ENCODE data around the gene YBX1.

DNA sequence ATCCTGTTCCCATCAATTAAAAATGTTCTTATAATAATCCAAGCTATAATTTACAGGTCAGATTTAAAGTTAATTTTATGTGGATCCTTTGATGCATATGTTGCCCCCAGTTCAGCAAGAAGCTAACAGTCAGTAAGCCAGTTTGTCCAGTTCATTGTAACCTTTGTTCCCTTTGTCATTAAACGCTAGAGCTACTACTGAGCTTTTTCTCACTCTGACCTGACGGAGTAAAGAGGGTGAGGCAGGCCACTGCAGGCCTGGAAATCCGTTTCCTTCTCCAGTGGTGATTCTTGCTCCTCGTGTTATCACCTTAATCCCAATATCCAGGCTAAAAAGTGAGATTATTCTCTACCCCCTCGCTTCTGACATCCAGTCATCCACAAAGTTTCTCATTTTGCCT is 10.2 kb downstream of the YBX1 start:
- TF ChIP-seq, protein P1, sequence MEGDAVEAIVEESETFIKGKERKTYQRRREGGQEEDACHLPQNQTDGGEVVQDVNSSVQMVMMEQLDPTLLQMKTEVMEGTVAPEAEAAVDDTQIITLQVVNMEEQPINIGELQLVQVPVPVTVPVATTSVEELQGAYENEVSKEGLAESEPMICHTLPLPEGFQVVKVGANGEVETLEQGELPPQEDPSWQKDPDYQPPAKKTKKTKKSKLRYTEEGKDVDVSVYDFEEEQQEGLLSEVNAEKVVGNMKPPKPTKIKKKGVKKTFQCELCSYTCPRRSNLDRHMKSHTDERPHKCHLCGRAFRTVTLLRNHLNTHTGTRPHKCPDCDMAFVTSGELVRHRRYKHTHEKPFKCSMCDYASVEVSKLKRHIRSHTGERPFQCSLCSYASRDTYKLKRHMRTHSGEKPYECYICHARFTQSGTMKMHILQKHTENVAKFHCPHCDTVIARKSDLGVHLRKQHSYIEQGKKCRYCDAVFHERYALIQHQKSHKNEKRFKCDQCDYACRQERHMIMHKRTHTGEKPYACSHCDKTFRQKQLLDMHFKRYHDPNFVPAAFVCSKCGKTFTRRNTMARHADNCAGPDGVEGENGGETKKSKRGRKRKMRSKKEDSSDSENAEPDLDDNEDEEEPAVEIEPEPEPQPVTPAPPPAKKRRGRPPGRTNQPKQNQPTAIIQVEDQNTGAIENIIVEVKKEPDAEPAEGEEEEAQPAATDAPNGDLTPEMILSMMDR (IDR thresholded peaks at IDR 0.05; ENCODE audit: low read depth, low read length, missing input control): no peak
- no peak for TF ChIP-seq GABPA (IDR thresholded peaks at IDR 0.05 in 1 of 2, conservative IDR thresholded peaks at IDR 0.05 in 1 of 2)
- TF ChIP-seq, protein P2, sequence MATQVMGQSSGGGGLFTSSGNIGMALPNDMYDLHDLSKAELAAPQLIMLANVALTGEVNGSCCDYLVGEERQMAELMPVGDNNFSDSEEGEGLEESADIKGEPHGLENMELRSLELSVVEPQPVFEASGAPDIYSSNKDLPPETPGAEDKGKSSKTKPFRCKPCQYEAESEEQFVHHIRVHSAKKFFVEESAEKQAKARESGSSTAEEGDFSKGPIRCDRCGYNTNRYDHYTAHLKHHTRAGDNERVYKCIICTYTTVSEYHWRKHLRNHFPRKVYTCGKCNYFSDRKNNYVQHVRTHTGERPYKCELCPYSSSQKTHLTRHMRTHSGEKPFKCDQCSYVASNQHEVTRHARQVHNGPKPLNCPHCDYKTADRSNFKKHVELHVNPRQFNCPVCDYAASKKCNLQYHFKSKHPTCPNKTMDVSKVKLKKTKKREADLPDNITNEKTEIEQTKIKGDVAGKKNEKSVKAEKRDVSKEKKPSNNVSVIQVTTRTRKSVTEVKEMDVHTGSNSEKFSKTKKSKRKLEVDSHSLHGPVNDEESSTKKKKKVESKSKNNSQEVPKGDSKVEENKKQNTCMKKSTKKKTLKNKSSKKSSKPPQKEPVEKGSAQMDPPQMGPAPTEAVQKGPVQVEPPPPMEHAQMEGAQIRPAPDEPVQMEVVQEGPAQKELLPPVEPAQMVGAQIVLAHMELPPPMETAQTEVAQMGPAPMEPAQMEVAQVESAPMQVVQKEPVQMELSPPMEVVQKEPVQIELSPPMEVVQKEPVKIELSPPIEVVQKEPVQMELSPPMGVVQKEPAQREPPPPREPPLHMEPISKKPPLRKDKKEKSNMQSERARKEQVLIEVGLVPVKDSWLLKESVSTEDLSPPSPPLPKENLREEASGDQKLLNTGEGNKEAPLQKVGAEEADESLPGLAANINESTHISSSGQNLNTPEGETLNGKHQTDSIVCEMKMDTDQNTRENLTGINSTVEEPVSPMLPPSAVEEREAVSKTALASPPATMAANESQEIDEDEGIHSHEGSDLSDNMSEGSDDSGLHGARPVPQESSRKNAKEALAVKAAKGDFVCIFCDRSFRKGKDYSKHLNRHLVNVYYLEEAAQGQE (IDR thresholded peaks at IDR 0.05): no peak

Data from liver (tissue), 3 donors.